GM21528 (cell line): ENCODE measurements around the gene MTRF1.
"Not testable (repeated sequence)": the region's sequence is repeated elsewhere in the genome, so short reads cannot be mapped to it uniquely, and the experiment has no call there.

ENCODE experiments used
- ATAC-seq: cut with Tn5 transposase; IDR thresholded peaks from one replicate; pipeline ENCODE4 v1.9.1; 2021; ENCODE audit warnings: mild to moderate bottlenecking, moderate library complexity; ENCODE audit not compliant: unreplicated experiment, low FRiP score

MTRF1 gene

DNA sequence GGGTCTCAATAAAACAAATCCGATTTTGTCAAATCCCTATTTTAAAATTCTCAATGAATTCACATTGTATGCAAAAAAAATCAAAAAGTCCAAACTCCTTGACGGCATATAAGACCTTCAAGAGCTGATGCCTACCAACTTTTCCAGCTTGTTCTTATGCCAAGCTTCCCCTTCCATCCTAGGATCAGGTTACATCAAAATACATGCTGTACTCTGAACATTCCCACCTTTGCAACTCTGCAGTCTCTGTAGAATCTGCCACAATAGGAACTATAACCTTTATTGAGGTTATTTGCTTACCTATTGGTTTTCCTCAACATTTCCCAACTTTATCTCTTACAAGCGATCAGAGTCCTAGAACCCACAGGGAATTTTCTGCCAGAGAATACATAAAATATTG lies 76.9 kb downstream of the MTRF1 start:
- no peak for ATAC-seq

DNA sequence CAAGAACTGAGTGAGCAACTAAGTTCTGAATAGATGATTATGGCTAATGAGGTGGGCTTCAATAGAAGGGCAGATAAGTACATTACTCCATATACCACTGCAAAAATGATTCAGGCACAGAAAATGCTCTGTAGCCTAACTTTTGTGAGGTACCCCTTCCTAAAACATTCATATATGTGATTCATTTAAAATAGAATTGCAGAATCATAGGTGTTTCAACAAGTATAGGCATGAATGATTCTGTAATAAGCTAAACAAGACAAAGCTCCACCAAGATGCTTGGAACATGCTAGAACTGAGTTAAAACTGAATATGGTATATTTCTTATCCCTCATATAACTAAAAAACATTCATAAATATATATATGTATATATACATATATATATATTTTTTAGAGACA lies 81.1 kb downstream of the MTRF1 start:
- no peak for ATAC-seq

DNA sequence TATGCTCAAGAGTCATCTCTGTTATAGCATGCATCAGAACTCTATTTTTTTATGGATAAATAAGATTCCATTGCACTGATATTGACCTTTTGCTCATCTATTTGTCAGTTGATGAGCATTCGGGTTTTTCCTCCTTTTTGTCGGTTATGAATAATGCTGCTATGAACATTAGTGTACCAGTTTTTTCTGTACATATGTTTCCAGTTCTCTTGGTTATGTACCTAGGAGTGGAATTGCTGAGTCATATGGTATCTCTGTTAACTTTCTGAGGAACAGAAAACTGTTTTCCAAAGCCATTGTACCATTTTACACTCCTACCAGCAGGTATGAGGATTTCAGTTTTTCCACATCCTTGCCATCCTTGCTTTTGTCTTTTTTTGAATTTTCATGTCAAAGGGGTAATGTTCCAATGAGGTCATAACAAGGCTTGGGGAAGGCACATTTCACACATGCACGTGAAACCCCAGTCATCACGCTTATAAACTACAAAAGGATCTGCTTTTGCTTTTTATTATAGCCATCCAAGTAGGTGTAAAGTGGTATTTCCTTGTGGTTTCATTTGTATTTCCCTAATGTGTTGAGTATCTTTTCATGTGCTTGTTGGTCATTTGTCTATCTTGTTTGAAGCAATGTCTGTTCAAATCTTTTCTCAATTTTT lies 83.7 kb downstream of the MTRF1 start:
- ATAC-seq, result no peak

DNA sequence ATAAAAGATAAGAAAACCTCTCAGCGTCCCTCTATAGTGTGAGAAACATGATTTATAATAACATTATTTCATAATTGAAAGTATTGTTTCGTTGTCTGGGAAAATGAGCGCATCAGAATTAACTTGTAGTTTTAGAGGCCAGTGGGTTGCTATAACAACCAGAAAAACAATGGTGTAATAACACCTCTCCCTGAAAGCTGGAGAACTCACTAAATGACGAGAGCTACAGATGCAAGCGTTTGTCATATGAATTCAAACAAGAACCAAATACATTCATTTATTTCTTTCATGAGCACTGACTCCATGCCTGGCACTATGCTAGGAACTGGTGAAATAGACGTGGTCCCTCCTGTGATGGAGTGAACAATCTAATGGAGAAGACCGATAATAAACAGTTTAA lies 85.3 kb downstream of the MTRF1 start:
- ATAC-seq, result no peak

DNA sequence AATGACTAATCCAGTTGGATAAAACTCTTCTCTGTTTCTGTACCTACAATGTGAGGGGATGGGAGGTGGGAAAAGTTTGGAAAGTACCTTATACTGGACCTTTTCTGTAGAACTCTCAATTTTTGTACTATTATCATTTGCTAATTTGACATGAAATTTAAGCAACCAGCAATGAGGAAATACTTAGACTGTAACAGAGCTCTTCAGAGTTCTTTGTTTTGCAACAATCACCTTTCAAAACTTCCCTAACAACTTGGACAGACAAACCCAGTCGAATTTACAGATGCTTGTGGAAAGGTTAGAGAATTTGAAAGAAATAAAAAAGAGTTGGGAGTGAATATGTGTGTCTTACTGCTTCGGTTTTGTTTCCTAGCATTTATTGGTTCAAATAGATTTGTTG lies 85.8 kb downstream of the MTRF1 start:
- ATAC-seq, result no peak

DNA sequence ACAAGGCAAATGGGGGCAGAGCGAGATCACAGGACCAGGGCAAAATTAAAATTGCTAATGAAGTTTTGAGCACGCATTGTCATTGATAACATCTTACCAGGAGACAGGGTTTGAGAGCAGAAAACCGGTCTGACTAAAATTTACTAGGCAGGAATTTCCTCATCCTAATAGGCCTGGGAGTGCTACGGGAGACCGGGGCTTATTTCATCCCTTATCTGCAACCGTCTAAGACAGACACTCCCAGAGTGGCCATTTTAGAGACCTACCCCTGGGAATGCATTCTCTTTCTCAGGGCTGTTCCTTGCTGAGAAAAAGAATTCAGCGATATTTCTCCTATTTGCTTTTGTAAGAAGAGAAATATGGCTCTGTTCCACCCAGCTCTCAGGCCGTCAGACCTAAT lies 87.8 kb downstream of the MTRF1 start:
- not testable (repeated sequence) for ATAC-seq
